Endometrial microvascular endothelial cells (primary cell): ENCODE measurements around the gene PRKCD. TPM values are rescaled to one million over a fixed set of nuclear protein-coding genes. Genes with fewer than 3 reads are reported as not detected.

ENCODE experiments used
- in situ Hi-C: cut with HindIII; loops from 2 replicates; pipeline ENCODE4 v1.10.0; 2017; ENCODE audit warnings: low sequenced_read_pairs, low pct_unique_long_range_greater_than_20kb; ENCODE audit errors: inconsistent ontology term
- total RNA-seq: library from RNA; depleted of rRNA; stranded (reverse); fragments of >200 nt; gene quantifications from one replicate; pipeline ENCODE4 v1.2.3, GENCODE V29; 2015; ENCODE audit errors: inconsistent ontology term

Gene PRKCD
- total RNA-seq, 1 donor from 2014 or later, result 2.7 TPM

DNA sequence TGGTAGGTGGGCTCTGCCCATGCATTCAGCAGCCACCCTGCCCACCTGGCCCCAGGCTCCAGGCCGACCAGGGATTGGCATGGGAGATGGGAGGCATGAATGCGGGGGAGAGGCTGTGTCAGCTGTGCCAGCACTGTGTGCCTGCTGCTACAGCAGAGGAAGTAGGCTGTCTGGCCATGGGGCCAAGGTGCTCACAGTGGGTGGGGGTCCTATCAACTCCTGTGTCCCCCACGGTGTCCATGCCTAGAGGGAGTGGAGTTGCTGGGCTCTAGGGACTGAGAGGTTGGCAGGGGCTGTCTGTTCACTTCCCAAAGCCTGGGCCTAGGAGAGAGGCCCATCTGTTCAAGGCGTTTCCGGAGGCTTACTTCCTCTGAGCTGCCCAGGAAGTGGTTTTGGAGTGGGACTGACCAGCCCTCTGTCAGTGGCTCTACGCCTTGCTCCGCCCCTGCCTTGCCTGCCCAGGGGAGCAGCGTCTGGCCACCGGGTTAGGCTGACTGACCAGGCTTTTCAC lies 5.8 kb downstream of the PRKCD start:
- in situ Hi-C loops, result no loop called here

DNA sequence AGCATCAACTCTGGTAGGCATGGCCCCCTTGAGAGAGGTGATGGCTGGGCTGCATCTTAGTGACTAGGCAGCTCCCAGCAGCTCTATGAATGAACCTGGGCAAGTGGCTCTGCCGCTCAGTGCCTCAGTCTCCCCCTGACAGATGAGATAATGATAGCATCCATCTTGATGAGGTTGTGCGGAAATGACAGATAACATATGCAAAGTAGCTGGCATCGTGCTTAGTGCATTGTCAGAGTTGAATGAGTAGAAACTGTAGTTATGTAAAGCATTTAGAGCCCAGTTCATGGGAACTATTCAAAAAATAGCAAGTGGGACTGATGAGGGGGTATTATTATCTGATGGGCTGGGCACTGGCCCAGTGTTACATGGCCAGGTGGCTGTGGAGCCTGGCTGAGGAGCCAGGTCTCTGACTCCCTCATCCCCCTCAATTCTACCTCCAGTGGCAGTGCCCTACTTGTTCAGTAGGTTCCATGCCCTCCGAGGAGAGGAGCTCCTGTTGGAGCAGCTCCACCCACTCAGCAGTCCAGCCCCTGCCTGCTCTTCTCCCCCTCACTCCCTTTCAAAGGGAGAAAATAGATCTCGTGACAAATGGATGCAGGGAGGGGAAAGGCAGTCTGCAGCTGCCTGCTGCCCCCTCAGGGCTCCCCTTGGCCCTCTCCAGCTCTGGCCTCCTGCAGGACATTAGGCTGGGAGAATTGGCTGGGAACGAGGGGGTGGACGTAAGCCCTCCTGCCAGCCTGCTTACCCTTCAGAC lies 6.6 kb downstream of the PRKCD start:
- in situ Hi-C loops, result no loop called here

- in situ Hi-C loops, result no loop called here
These were observed 7.3 kb downstream of the PRKCD start for GRCh38 chr3:53168175-53168923.

GRCh38 chr3:53169045-53169831 lies 8.2 kb downstream of the PRKCD start:
- in situ Hi-C loops, result no loop called here

- in situ Hi-C loops, result no loop called here
These were observed 8.9 kb downstream of the PRKCD start for GRCh38 chr3:53169832-53170324.

GRCh38 chr3:53170325-53171063 lies 9.5 kb downstream of the PRKCD start:
- in situ Hi-C loops, result no loop called here

DNA sequence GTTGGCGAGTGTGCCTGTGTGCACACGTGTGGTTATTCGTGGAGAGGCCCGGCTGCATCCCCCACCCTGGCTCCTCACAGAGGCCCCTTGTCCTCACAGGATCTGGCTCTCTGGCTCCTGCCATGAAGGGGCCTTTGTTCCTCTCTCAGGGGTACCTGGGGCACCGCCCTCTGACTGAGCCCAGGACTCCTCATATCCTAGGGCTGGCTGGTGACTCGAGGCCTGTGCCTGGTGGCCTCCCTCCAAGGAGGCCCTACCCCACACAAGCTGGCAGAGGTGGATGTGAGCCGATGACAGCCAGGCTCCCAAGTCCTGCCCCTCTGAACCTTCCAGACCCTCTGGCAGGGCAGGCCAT lies 10.0 kb downstream of the PRKCD start:
- in situ Hi-C loops, result no loop called here

- in situ Hi-C loops, result no loop called here
These were observed 11.0 kb downstream of the PRKCD start for GRCh38 chr3:53171827-53172505.

GRCh38 chr3:53173107-53173506 lies 12.1 kb downstream of the PRKCD start:
- in situ Hi-C loops, result no loop called here

DNA sequence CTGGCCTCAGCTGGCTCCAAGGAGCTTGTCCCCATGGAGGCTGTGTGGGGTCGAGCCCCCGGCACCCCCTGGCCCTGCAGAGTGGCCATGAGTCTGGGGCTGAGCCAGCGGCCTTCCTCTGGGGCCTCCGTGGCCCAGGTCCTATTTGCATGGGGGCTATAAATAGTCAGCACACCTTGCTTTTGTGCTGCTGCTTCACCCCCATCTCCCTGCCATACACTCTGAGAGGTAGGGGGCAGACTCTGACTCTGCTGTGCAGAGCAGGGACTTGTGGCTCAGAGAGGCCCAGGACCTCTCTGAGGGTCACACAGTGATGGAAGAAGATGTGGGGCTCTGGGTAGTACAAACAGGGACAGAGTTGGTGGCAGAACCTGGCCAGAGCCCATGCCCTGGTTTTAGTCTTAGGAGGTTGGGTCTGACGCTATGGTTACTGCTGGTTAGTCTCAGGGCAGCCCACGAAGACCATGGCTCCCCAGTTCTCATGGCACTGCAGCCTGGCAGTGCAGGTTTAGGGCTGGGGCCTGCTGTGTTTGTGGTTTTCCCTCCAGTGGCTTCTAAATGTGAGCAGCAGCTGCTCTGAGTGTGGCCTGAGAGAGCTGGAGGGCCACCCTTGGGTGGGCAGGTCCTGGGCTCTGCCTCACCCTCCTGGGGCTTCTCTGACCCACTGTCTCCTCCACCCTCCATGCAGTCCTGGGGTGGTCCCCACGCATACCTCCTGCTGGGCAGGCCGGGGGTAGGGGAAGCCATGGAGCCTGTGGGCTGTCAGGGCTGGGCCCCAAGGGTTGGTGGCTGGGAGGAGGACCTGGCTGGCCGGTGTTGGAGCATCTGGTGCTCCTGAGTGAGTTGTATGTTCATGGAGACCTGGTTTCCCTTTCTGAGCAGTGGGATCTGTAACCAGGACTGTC lies 13.6 kb downstream of the PRKCD start:
- in situ Hi-C loops, result no loop called here

- in situ Hi-C loops, result no loop called here
These were observed 14.9 kb downstream of the PRKCD start for GRCh38 chr3:53175613-53176540.

GRCh38 chr3:53178246-53178645 lies 17.2 kb downstream of the PRKCD start:
- in situ Hi-C loops, result no loop called here

DNA sequence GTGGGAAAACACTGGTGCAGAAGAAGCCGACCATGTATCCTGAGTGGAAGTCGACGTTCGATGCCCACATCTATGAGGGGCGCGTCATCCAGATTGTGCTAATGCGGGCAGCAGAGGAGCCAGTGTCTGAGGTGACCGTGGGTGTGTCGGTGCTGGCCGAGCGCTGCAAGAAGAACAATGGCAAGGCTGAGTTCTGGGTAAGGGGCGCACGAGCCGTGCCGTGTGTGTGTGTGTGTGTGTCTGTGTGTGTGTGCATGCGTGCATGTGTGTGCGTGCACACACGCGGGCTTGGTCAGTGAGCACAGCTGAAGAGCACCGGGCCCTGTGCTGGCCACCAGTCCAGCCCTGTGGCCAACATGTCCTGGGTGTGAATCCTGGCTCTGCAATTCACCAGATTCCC lies 18.6 kb downstream of the PRKCD start:
- in situ Hi-C loops, result no loop called here

DNA sequence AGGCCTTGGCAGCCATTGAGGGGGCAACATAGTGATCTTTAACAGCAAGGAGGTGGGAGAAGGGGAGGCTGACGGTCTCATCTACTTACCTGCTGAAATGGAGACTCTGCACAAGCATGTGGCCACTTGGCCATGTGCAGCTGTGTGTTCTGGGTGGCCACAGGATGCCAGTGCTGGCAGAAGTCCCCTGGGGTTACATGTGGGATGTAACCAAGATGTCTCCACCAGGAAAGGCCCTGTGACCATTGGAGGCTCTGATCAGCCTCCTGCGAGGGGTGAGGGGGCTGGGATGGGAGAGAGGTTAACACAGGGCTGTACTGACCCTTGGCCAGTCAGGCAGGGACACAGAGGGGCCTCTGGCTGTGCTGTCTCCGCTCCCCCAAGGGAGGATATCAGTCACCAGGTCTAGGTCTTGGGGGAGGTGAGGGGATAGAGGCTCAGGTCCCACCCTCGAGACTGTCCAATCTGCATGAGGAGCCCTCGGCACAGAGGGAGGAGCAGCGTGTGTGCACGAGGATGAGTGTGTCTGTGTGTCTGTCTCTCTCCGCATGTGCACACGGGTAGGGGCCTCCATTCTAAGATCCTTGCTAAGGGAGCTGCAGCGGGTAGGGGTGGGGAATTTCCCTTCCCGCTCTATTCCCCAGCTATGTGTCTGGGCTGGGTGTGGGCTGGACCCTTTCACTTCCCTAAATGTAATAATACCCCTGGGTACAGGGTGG lies 19.5 kb downstream of the PRKCD start:
- in situ Hi-C loops, result no loop called here

DNA sequence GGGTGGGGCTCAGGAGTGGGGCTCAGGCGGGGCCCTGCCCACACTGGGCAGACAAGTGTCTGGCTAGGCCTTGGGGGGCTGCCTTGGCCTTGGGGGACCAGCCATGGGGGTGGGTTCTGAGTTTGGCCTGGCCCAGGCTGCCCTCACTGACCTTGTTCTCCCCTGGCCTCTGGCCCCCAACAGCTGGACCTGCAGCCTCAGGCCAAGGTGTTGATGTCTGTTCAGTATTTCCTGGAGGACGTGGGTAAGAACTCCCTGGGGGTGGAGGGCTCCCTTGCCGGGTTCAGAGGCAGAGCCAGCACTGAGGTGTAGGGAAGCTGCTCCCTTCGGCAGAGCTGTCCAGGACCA lies 20.0 kb downstream of the PRKCD start:
- in situ Hi-C loops, result no loop called here

- in situ Hi-C loops, result no loop called here
These were observed 20.5 kb downstream of the PRKCD start for GRCh38 chr3:53181528-53181927.
